ENCODE results near the gene CNPY1.

Gene CNPY1

DNA sequence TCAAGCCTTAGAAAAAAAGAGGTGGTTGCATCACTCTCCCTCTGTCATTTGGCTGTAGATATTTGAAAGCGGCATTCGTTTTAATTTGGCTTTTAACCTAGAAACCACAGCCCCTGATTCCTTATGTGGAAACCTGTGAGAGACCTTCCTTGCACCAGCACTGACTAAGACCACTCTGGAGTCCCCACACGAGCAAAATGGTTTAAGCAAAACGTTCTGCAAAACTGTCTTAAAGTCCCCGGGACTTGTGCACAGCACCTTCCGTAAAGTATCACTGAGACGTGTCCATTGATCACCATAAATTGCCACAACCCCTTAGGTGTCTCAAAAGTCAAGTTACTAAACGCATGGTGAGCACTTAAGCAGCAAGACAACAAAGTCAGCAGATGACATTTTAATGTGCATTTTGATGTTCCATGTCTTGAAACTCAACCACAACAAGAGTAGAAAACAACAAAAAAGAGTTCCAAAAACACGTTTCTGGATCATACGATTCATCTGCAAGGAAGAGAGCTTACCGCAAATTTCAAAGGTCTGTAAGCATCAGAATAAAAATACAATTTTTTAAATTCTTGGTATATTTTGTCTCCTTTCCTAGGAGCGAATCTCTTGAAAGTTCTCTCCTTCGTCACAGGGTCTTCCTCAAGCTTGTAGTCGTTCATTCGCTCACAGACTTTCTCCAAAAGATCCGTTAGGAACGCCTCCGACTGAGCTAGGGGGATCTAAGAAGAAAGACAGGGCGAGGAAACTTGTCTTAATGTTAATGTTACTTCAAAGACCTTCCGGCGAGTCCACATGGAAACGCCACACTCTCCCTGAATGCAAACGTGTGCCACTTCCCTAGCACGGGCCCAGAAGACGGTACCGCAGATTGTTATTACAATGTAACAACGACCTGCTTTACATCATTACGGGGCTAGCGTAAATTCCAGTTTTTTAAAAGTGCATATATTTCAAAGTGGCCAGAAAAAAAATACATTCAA lies 37.7 kb downstream of the CNPY1 start:
- Histone ChIP-seq H3K27ac (ENCODE audit: low read depth, low read length) (no peak overlapping the region), H3K79me1 (ENCODE audit: low read length) (no peaks in the 10 kb centered on the region), H4K8ac (ENCODE audit: low read depth, low read length) (no peak overlapping the region), H2BK5ac (ENCODE audit: low read length) (no peak overlapping the region), H2BK120ac (ENCODE audit: low read depth, low read length) (no peak overlapping the region), H3K4me1 (ENCODE audit: control insufficient read depth, low read depth, low read length) (peaks cover 1% of the 10 kb centered on the region), H3K4me2 (ENCODE audit: low read length) (no peak overlapping the region), H2AK5ac (ENCODE audit: low read length) (no peak overlapping the region), H4K5ac (ENCODE audit: low read length) (no peak overlapping the region), H3K4me3 (ENCODE audit: low read length) (no peak overlapping the region), H3K23ac (ENCODE audit: low read length) (no peak overlapping the region), H3K9ac (ENCODE audit: low read length) (no peak overlapping the region), H2BK15ac (replicated peaks; ENCODE audit: low read depth) (no peak overlapping the region), H3K56ac (ENCODE audit: low read length) (no peak overlapping the region), H3K36me3 (ENCODE audit: control insufficient read depth, insufficient read depth, low read length) (no peaks in the 10 kb centered on the region), H3K27me3 (ENCODE audit: insufficient read depth, low read length, poor library complexity) (peaks cover 49% of the 10 kb centered on the region), H3K79me2 (ENCODE audit: control insufficient read depth, insufficient read depth, low read length) (no peaks in the 10 kb centered on the region), H3K4ac (ENCODE audit: low read depth, low read length) (no peak overlapping the region), H3K18ac (ENCODE audit: low read length) (no peak overlapping the region)
- DNase-seq, result peak; percentile 56
- no CpG with 5 or more reads among the region's 29 CpGs for WGBS (ENCODE audit: extremely low coverage, insufficient coverage, low lambda C conversion rate)

DNA sequence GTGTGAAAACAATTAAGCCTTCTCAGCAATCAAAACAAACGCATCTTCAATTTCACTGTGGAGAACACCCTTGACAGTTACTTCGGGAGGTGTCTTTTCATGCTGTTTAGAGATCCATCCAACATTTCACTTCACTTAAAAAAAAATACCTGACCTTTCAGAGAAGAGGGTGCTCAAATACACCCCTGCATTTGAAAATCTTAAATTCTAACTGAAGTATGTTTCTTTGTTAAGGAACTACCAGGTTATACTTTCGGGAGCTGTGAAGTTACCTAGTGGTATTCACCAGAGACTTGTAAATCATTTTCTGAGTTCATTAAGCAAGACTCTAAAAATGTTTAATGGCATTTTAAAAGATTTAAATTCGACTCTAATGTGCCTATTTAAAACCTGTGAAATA lies 38.8 kb downstream of the CNPY1 start:
- H2BK5ac ChIP-seq (ENCODE audit: low read length), result no peak overlapping the region
- H3K56ac ChIP-seq (ENCODE audit: low read length), result no peak overlapping the region
- no peak for DNase-seq
- H3K27ac ChIP-seq (ENCODE audit: low read depth, low read length), result no peak overlapping the region
- H4K8ac ChIP-seq (ENCODE audit: low read depth, low read length), result no peak overlapping the region
- no peak overlapping the region for H3K23ac ChIP-seq (ENCODE audit: low read length)
- H2AK5ac ChIP-seq (ENCODE audit: low read length), result no peak overlapping the region
- H3K4me3 ChIP-seq (ENCODE audit: low read length), result no peak overlapping the region
- H3K36me3 ChIP-seq (ENCODE audit: control insufficient read depth, insufficient read depth, low read length), result no peaks in the 10 kb centered on the region
- no peak overlapping the region for H3K18ac ChIP-seq (ENCODE audit: low read length)
- H3K27me3 ChIP-seq (ENCODE audit: insufficient read depth, low read length, poor library complexity), result peaks cover 52% of the 10 kb centered on the region
- H3K4me2 ChIP-seq (ENCODE audit: low read length), result no peak overlapping the region
- no CpG with 5 or more reads among the region's 4 CpGs for WGBS (ENCODE audit: extremely low coverage, insufficient coverage, low lambda C conversion rate)
- no peak overlapping the region for H4K5ac ChIP-seq (ENCODE audit: low read length)
- H3K79me1 ChIP-seq (ENCODE audit: low read length), result no peaks in the 10 kb centered on the region
- H3K79me2 ChIP-seq (ENCODE audit: control insufficient read depth, insufficient read depth, low read length), result no peaks in the 10 kb centered on the region
- H3K9ac ChIP-seq (ENCODE audit: low read length), result no peak overlapping the region
- H2BK120ac ChIP-seq (ENCODE audit: low read depth, low read length), result no peak overlapping the region
- peaks cover 1% of the 10 kb centered on the region for H3K4me1 ChIP-seq (ENCODE audit: control insufficient read depth, low read depth, low read length)
- no peak overlapping the region for H2BK15ac ChIP-seq (replicated peaks; ENCODE audit: low read depth)
- H3K4ac ChIP-seq (ENCODE audit: low read depth, low read length), result no peak overlapping the region

DNA sequence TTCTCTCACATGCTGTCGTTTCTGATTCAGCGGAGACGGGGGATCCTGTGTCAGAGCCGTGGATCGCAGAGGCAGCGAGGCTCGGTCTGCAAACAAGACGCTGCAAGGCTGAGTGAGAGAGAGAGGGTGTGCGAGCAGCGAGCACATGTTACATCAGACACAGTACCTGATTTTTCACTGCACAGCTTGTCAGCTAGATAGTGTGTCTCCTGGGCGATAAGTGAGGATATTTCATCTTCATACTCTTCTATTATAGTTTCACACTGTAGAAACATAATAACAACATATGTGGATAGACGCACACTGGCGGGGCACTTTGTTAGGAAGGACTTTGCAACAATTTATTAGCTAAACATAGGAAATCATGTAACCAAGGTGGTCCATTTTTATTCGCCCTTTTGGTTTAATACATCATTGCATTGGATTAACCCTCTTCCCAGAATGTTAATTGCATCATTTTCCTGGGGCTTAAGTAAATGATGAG lies 39.5 kb downstream of the CNPY1 start:
- Histone ChIP-seq H3K27me3 (ENCODE audit: insufficient read depth, low read length, poor library complexity) (peaks cover 45% of the 10 kb centered on the region), H3K36me3 (ENCODE audit: control insufficient read depth, insufficient read depth, low read length) (no peaks in the 10 kb centered on the region), H3K4ac (ENCODE audit: low read depth, low read length) (no peak overlapping the region), H3K18ac (ENCODE audit: low read length) (no peak overlapping the region), H3K4me2 (ENCODE audit: low read length) (no peak overlapping the region), H2BK5ac (ENCODE audit: low read length) (no peak overlapping the region), H4K5ac (ENCODE audit: low read length) (no peak overlapping the region), H3K79me1 (ENCODE audit: low read length) (no peaks in the 10 kb centered on the region), H3K4me1 (ENCODE audit: control insufficient read depth, low read depth, low read length) (peaks cover 1% of the 10 kb centered on the region), H2BK120ac (ENCODE audit: low read depth, low read length) (no peak overlapping the region), H3K56ac (ENCODE audit: low read length) (no peak overlapping the region), H3K9ac (ENCODE audit: low read length) (no peak overlapping the region), H2AK5ac (ENCODE audit: low read length) (no peak overlapping the region), H3K23ac (ENCODE audit: low read length) (no peak overlapping the region), H3K4me3 (ENCODE audit: low read length) (no peak overlapping the region), H3K27ac (ENCODE audit: low read depth, low read length) (no peak overlapping the region), H3K79me2 (ENCODE audit: control insufficient read depth, insufficient read depth, low read length) (no peaks in the 10 kb centered on the region), H4K8ac (ENCODE audit: low read depth, low read length) (no peak overlapping the region), H2BK15ac (replicated peaks; ENCODE audit: low read depth) (no peak overlapping the region)
- no CpG with 5 or more reads among the region's 14 CpGs for WGBS (ENCODE audit: extremely low coverage, insufficient coverage, low lambda C conversion rate)
- DNase-seq, result peak; percentile 83

DNA sequence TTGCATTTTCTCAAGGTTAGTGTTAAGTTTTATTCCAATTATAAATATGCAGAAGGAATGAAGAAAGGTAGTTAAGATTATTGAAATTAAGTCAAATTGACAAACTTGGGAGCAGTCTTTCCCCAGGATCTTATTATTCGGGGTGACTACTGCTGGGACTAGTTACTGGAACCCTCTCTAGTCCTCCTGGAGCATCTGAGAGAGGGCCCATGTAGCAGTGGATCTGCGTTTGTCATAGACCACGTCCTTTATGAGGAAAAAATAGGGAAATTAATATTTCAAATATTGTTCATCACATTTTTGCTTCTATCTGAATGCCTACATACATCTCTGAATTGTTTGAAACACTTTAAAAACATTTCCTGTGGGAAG lies 41.0 kb downstream of the CNPY1 start:
- Histone ChIP-seq H3K18ac (ENCODE audit: low read length) (no peak overlapping the region), H2AK5ac (ENCODE audit: low read length) (no peak overlapping the region), H4K5ac (ENCODE audit: low read length) (no peak overlapping the region), H3K27ac (ENCODE audit: low read depth, low read length) (no peak overlapping the region), H3K79me1 (ENCODE audit: low read length) (no peaks in the 10 kb centered on the region), H3K56ac (ENCODE audit: low read length) (no peak overlapping the region), H3K4me1 (ENCODE audit: control insufficient read depth, low read depth, low read length) (no peaks in the 10 kb centered on the region), H2BK15ac (replicated peaks; ENCODE audit: low read depth) (no peak overlapping the region), H3K4me3 (ENCODE audit: low read length) (no peak overlapping the region), H3K9ac (ENCODE audit: low read length) (no peak overlapping the region), H3K23ac (ENCODE audit: low read length) (no peak overlapping the region), H4K8ac (ENCODE audit: low read depth, low read length) (no peak overlapping the region), H3K4me2 (ENCODE audit: low read length) (no peak overlapping the region), H3K36me3 (ENCODE audit: control insufficient read depth, insufficient read depth, low read length) (no peaks in the 10 kb centered on the region), H3K79me2 (ENCODE audit: control insufficient read depth, insufficient read depth, low read length) (no peaks in the 10 kb centered on the region), H2BK120ac (ENCODE audit: low read depth, low read length) (no peak overlapping the region), H2BK5ac (ENCODE audit: low read length) (no peak overlapping the region), H3K27me3 (ENCODE audit: insufficient read depth, low read length, poor library complexity) (peaks cover 36% of the 10 kb centered on the region), H3K4ac (ENCODE audit: low read depth, low read length) (no peak overlapping the region)
- DNase-seq, result no peak
- WGBS (ENCODE audit: extremely low coverage, insufficient coverage, low lambda C conversion rate), result no CpG with 5 or more reads among the region's 3 CpGs

DNA sequence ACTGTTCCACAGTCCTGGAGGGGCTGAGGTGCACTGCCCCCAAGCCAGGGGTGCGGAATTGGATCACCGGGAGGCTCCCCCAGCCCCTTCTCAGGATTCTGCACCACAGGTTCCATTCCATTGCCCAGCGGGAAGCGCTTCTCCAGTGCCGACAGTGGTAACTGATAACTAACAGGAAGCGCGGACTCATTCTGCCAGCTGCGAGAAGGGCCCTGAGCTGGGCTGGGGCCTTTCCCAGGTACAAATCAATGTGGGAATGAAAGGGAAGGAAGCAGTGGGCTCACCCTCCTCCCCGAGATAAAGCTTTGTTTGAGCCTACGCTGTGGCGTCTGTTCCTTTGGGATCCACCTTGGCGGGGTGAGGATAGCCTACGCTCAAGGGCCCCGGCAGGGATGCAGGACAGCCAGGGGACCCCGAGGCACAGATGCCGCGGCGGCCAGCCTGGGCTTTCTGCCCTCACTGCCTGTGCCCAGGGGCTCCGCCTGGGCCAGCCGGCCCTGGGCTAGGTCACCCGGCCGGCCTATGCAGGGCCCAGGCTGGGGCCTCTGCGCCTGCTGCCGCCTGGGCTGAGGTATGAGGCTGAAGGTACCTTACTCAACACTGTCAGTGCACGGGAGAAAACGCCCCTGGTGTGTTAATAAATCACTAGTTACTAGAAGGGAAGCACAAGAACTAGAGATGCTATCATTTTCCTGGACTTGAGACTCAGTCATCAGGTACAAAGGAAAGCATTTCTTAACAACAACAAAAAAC lies 49.0 kb downstream of the CNPY1 start:
- Histone ChIP-seq H3K9ac (ENCODE audit: low read length) (no peak overlapping the region), H2BK5ac (ENCODE audit: low read length) (no peak overlapping the region), H3K4me1 (ENCODE audit: control insufficient read depth, low read depth, low read length) (no peaks in the 10 kb centered on the region), H3K79me1 (ENCODE audit: low read length) (no peaks in the 10 kb centered on the region), H3K36me3 (ENCODE audit: control insufficient read depth, insufficient read depth, low read length) (no peaks in the 10 kb centered on the region), H2BK120ac (ENCODE audit: low read depth, low read length) (no peak overlapping the region), H3K4ac (ENCODE audit: low read depth, low read length) (no peak overlapping the region), H3K18ac (ENCODE audit: low read length) (no peak overlapping the region), H2BK15ac (replicated peaks; ENCODE audit: low read depth) (no peak overlapping the region), H2AK5ac (ENCODE audit: low read length) (no peak overlapping the region), H3K27me3 (ENCODE audit: insufficient read depth, low read length, poor library complexity) (no peaks in the 10 kb centered on the region), H3K56ac (ENCODE audit: low read length) (no peak overlapping the region), H3K79me2 (ENCODE audit: control insufficient read depth, insufficient read depth, low read length) (no peaks in the 10 kb centered on the region), H4K8ac (ENCODE audit: low read depth, low read length) (no peak overlapping the region), H3K4me3 (ENCODE audit: low read length) (no peak overlapping the region), H3K4me2 (ENCODE audit: low read length) (no peak overlapping the region), H3K27ac (ENCODE audit: low read depth, low read length) (no peak overlapping the region), H3K23ac (ENCODE audit: low read length) (no peak overlapping the region), H4K5ac (ENCODE audit: low read length) (no peak overlapping the region)
- DNase-seq, result no peak
- no CpG with 5 or more reads among the region's 26 CpGs for WGBS (ENCODE audit: extremely low coverage, insufficient coverage, low lambda C conversion rate)
